ENCODE measurements around the gene TPD52L2. TPM values are rescaled to one million over a fixed set of nuclear protein-coding genes. Genes with fewer than 3 reads are reported as not detected.
"Not testable (repeated sequence)": the region's sequence is repeated elsewhere in the genome, so short reads cannot be mapped to it uniquely, and the experiment has no call there.

TPD52L2 gene
- polyA plus RNA-seq, 6 donors from 2014 or later: 61.1 to 105 (median 79.9) TPM

- H3K36me3 Mint-ChIP-seq: no peaks in the 10 kb centered on the region
- peak overlapping the region; percentile 94 to 100 (median 98) for H3K27ac Mint-ChIP-seq
Measured at GRCh38 chr20:63863021-63863797, 1.9 kb upstream of the TPD52L2 start.

GRCh38 chr20:63863798-63864544 lies 1.1 kb upstream of the TPD52L2 start:
- DNase-seq (peak; percentile 92), ATAC-seq (ENCODE audit: low read depth in 2 of 2) (peak; percentile 80 to 81)
- Mint-ChIP-seq H3K4me3 (peak overlapping the region; percentile 86 to 99 (median 98)), H3K9me3 (no peaks in the 10 kb centered on the region), H3K27me3 (no peaks in the 10 kb centered on the region), H3K4me1 (peaks cover 24 to 52% (median 41%) of the 10 kb centered on the region in 3 donors), H3K27ac (peak overlapping the region; percentile 94 to 100 (median 98)), H3K36me3 (no peaks in the 10 kb centered on the region)

More at GRCh38 chr20:63863021-63863797, 1.9 kb upstream of the TPD52L2 start:
- Mint-ChIP-seq H3K4me3 (peak overlapping the region; percentile 86 to 99 (median 98)), H3K4me1 (peaks cover 30 to 57% (median 46%) of the 10 kb centered on the region in 3 donors), H3K27me3 (no peaks in the 10 kb centered on the region), H3K9me3 (no peaks in the 10 kb centered on the region)
- no peak for ATAC-seq (ENCODE audit: low read depth in 2 of 2)
- no peak for DNase-seq

GRCh38 chr20:63864545-63864977 lies 509 bp upstream of the TPD52L2 start:
- DNase-seq (no peak), ATAC-seq (ENCODE audit: low read depth in 2 of 2) (peak; percentile 0 to 6)
- H3K36me3 Mint-ChIP-seq: no peaks in the 10 kb centered on the region
- H3K9me3 Mint-ChIP-seq: no peaks in the 10 kb centered on the region
- H3K27ac Mint-ChIP-seq: peak overlapping the region; percentile 94 to 100 (median 98)
- no peaks in the 10 kb centered on the region for H3K27me3 Mint-ChIP-seq
- H3K4me1 Mint-ChIP-seq: peaks cover 23 to 49% (median 39%) of the 10 kb centered on the region in 3 donors
- H3K4me3 Mint-ChIP-seq: peak overlapping the region; percentile 86 to 99 (median 98)

GRCh38 chr20:63867042-63867441 lies 2.0 kb downstream of the TPD52L2 start:
- peak overlapping the region; percentile 41 to 99 (median 83) for H3K4me3 Mint-ChIP-seq
- not testable (repeated sequence) for H3K27me3 Mint-ChIP-seq; H3K27ac Mint-ChIP-seq; H3K36me3 Mint-ChIP-seq; ATAC-seq (ENCODE audit: low read depth in 2 of 2); DNase-seq; H3K9me3 Mint-ChIP-seq
- H3K4me1 Mint-ChIP-seq: peaks cover 19 to 40% (median 31%) of the 10 kb centered on the region in 3 donors

- Mint-ChIP-seq H3K4me1 (peaks cover 14 to 36% (median 26%) of the 10 kb centered on the region in 3 donors), H3K4me3 (peak overlapping the region in 1 of 8 donors; percentile 64), H3K36me3 (peaks cover 0 to 1% of the 10 kb centered on the region in 2 donors), H3K27me3 (no peaks in the 10 kb centered on the region), H3K27ac (peak overlapping the region in 2 of 6 donors; percentile 43 to 51), H3K9me3 (no peaks in the 10 kb centered on the region)
- ATAC-seq (ENCODE audit: low read depth in 2 of 2): no peak
- DNase-seq: no peak
Measured at GRCh38 chr20:63868264-63868663, 3.2 kb downstream of the TPD52L2 start.

- ATAC-seq (ENCODE audit: low read depth in 2 of 2) (no peak), DNase-seq (no peak)
- Mint-ChIP-seq H3K36me3 (peaks cover 6 to 17% of the 10 kb centered on the region in 2 donors), H3K27me3 (no peaks in the 10 kb centered on the region), H3K27ac (no peak overlapping the region), H3K4me1 (peaks cover 0 to 6% (median 3%) of the 10 kb centered on the region in 3 donors), H3K9me3 (no peaks in the 10 kb centered on the region), H3K4me3 (no peak overlapping the region)
Measured at GRCh38 chr20:63873477-63873971, 8.5 kb downstream of the TPD52L2 start.

GRCh38 chr20:63874241-63874640 lies 9.2 kb downstream of the TPD52L2 start:
- not testable (repeated sequence) for H3K4me3 Mint-ChIP-seq; H3K9me3 Mint-ChIP-seq; H3K27me3 Mint-ChIP-seq; ATAC-seq (ENCODE audit: low read depth in 2 of 2); H3K4me1 Mint-ChIP-seq; H3K27ac Mint-ChIP-seq; DNase-seq
- H3K36me3 Mint-ChIP-seq: peaks cover 6 to 17% of the 10 kb centered on the region in 2 donors

- peaks cover 6 to 17% of the 10 kb centered on the region in 2 donors for H3K36me3 Mint-ChIP-seq
Measured at GRCh38 chr20:63876489-63877036, 11.5 kb downstream of the TPD52L2 start.

GRCh38 chr20:63877755-63878470 lies 12.8 kb downstream of the TPD52L2 start:
- peaks cover 0 to 6% (median 5%) of the 10 kb centered on the region in 3 donors for H3K4me1 Mint-ChIP-seq
- H3K4me3 Mint-ChIP-seq: no peak overlapping the region
- no peak overlapping the region for H3K27ac Mint-ChIP-seq
- H3K27me3 Mint-ChIP-seq: no peaks in the 10 kb centered on the region
- no peak for ATAC-seq (ENCODE audit: low read depth in 2 of 2)
- DNase-seq: no peak
- H3K9me3 Mint-ChIP-seq: no peaks in the 10 kb centered on the region
- peaks cover 6 to 17% of the 10 kb centered on the region in 2 donors for H3K36me3 Mint-ChIP-seq

More at GRCh38 chr20:63876489-63877036, 11.5 kb downstream of the TPD52L2 start:
- no peaks in the 10 kb centered on the region for H3K9me3 Mint-ChIP-seq
- H3K27ac Mint-ChIP-seq: no peak overlapping the region
- H3K4me1 Mint-ChIP-seq: peaks cover 0 to 6% (median 5%) of the 10 kb centered on the region in 3 donors
- DNase-seq (no peak), ATAC-seq (ENCODE audit: low read depth in 2 of 2) (no peak)
- no peak overlapping the region for H3K4me3 Mint-ChIP-seq
- no peaks in the 10 kb centered on the region for H3K27me3 Mint-ChIP-seq

- no peaks in the 10 kb centered on the region for H3K9me3 Mint-ChIP-seq
- no peak for DNase-seq
- no peaks in the 10 kb centered on the region for H3K27me3 Mint-ChIP-seq
Measured at GRCh38 chr20:63878899-63879663, 14.0 kb downstream of the TPD52L2 start.

GRCh38 chr20:63880901-63881300 lies 15.8 kb downstream of the TPD52L2 start:
- H3K27ac Mint-ChIP-seq; H3K9me3 Mint-ChIP-seq; H3K4me1 Mint-ChIP-seq; ATAC-seq (ENCODE audit: low read depth in 2 of 2); DNase-seq; H3K36me3 Mint-ChIP-seq; H3K27me3 Mint-ChIP-seq; H3K4me3 Mint-ChIP-seq: not testable (repeated sequence)

More at GRCh38 chr20:63878899-63879663, 14.0 kb downstream of the TPD52L2 start:
- Mint-ChIP-seq H3K4me1 (peaks cover 0 to 5% (median 3%) of the 10 kb centered on the region in 3 donors), H3K36me3 (peaks cover 6 to 11% of the 10 kb centered on the region in 2 donors), H3K27ac (peak overlapping the region in 1 of 6 donors; percentile 88), H3K4me3 (no peak overlapping the region)
- no peak for ATAC-seq (ENCODE audit: low read depth in 2 of 2)
